IMR-90 (cell line): ENCODE data around the gene LHPP. TPM values are rescaled to one million over a fixed set of nuclear protein-coding genes. Genes with fewer than 3 reads are reported as not detected.

Experiments
- ATAC-seq: fragments of 200-7000 bp; cut with Tn5 transposase; 2 replicates; pipeline ENCODE4 v1.9.1; 2020; ENCODE audit warnings: low read depth, mild to moderate bottlenecking, moderate library complexity
- BruUV-seq: library from RNA; stranded (reverse); fragments of 400-500 nt; replicated peaks from 2 replicates; lab custom pipeline; 2021; lab: Mats Ljungman, UMichigan
- CTCF ChIA-PET: fragments of 300-600 bp; formaldehyde crosslinking; extraction: SDS; loops from one replicate; lab custom pipeline; 2021; ENCODE audit warnings: antibody characterized with exemption; lab: Yijun Ruan, JAX
- POLR2A ChIA-PET: fragments of 300-600 bp; sonication (Branson Sonifier 250); formaldehyde crosslinking; loops from one replicate; lab custom pipeline; 2022; ENCODE audit warnings: antibody characterized with exemption; ENCODE audit not compliant: unreplicated experiment; lab: Charles Lee
- DNase-seq: peaks from one replicate; pipeline ENCODE4 v3.0.0; 2013
- H2AFZ ChIP-seq: replicated peaks from 2 replicates; pipeline ENCODE3; 2013; ENCODE audit warnings: low read length, mild to moderate bottlenecking; ENCODE audit not compliant: poor library complexity
- H2AK5ac ChIP-seq: 2 replicates; pipeline ENCODE4 v1.6.1; 2013; ENCODE audit warnings: low read depth, low read length, inconsistent platforms
- H2AK9ac ChIP-seq: replicated peaks from 2 replicates; pipeline ENCODE3; 2013; ENCODE audit warnings: mild to moderate bottlenecking, low read depth, low read length, moderate library complexity; ENCODE audit not compliant: poor library complexity
- H2BK120ac ChIP-seq: 2 replicates; pipeline ENCODE4 v1.6.1; 2013; ENCODE audit warnings: low read depth, low read length, inconsistent platforms
- H2BK15ac ChIP-seq: 3 replicates; pipeline ENCODE4 v1.6.1; 2013; ENCODE audit warnings: low read depth, low read length, inconsistent platforms
- H2BK20ac ChIP-seq: 2 replicates; pipeline ENCODE4 v1.6.1; 2013; ENCODE audit warnings: low read depth, mild to moderate bottlenecking, inconsistent platforms, low read length, moderate library complexity
- H2BK5ac ChIP-seq: 2 replicates; pipeline ENCODE4 v1.6.1; 2013; ENCODE audit warnings: mild to moderate bottlenecking, low read depth, low read length, inconsistent platforms; ENCODE audit not compliant: poor library complexity, severe bottlenecking
- H3K14ac ChIP-seq: replicated peaks from 2 replicates; pipeline ENCODE4 v1.6.1; 2013; ENCODE audit warnings: low read depth, low read length, inconsistent platforms
- H3K18ac ChIP-seq: 2 replicates; pipeline ENCODE4 v1.6.1; 2013; ENCODE audit warnings: low read depth, low read length, control low read depth
- H3K23ac ChIP-seq: 2 replicates; pipeline ENCODE4 v1.6.1; 2013; ENCODE audit warnings: low read depth, low read length, inconsistent platforms
- H3K27ac ChIP-seq: 2 replicates; pipeline ENCODE4 v1.5.1; 2013; ENCODE audit warnings: mild to moderate bottlenecking, control low read depth, low read length; ENCODE audit not compliant: insufficient read depth
- H3K27me3 ChIP-seq: 2 replicates; pipeline ENCODE4 v1.6.1; 2013; ENCODE audit warnings: low read length; ENCODE audit not compliant: control insufficient read depth, insufficient read depth
- H3K36me3 ChIP-seq: 2 replicates; pipeline ENCODE4 v1.6.1; 2013; ENCODE audit warnings: low read length, mixed read lengths; ENCODE audit not compliant: control insufficient read depth, insufficient read depth
- H3K4ac ChIP-seq: 2 replicates; pipeline ENCODE4 v1.6.1; 2013; ENCODE audit warnings: low read depth, low read length, inconsistent platforms
- H3K4me1 ChIP-seq: 2 replicates; pipeline ENCODE4 v1.6.1; 2013; ENCODE audit warnings: low read length, mixed read lengths; ENCODE audit not compliant: control insufficient read depth, insufficient read depth
- H3K4me2 ChIP-seq: 2 replicates; pipeline ENCODE4 v1.6.1; 2013; ENCODE audit warnings: low read depth, mild to moderate bottlenecking, control low read depth, low read length, moderate library complexity
- H3K4me3 ChIP-seq: 2 replicates; pipeline ENCODE4 v1.5.1; 2013; ENCODE audit warnings: low read depth, mild to moderate bottlenecking, control low read depth, low read length, moderate library complexity; ENCODE audit not compliant: insufficient read depth
- H3K56ac ChIP-seq: 2 replicates; pipeline ENCODE4 v1.6.1; 2013; ENCODE audit warnings: low read length, inconsistent platforms; ENCODE audit not compliant: insufficient read depth; ENCODE audit errors: extremely low read depth
- H3K79me1 ChIP-seq, 2 experiments: 2 replicates each; pipeline ENCODE4 v1.6.1; 2013; ENCODE audit warnings: low read length in 2 of 2, inconsistent platforms in 1 of 2, low read depth in 1 of 2
- H3K9ac ChIP-seq: 2 replicates; pipeline ENCODE4 v1.6.1; 2013; ENCODE audit warnings: low read depth, low read length, control low read depth
- H3K9me1 ChIP-seq: 2 replicates; pipeline ENCODE4 v1.6.1; 2013; ENCODE audit warnings: low read length, inconsistent platforms; ENCODE audit not compliant: insufficient read depth
- H3K9me3 ChIP-seq: 2 replicates; pipeline ENCODE4 v1.6.1; 2013; ENCODE audit warnings: low read length; ENCODE audit not compliant: control insufficient read depth, insufficient read depth
- H4K20me1 ChIP-seq: 2 replicates; pipeline ENCODE4 v1.6.1; 2013; ENCODE audit warnings: low read length, inconsistent platforms; ENCODE audit not compliant: insufficient read depth
- H4K5ac ChIP-seq: 2 replicates; pipeline ENCODE4 v1.6.1; 2013; ENCODE audit warnings: mild to moderate bottlenecking, low read depth, low read length, control low read depth
- H4K8ac ChIP-seq, 2 experiments: 2 replicates each; pipeline ENCODE4 v1.6.1; 2013; ENCODE audit warnings: low read depth in 2 of 2, low read length in 2 of 2, control low read depth in 1 of 2, inconsistent platforms in 1 of 2
- H4K91ac ChIP-seq: 2 replicates; pipeline ENCODE4 v1.6.1; 2013; ENCODE audit warnings: low read depth, low read length, inconsistent platforms; ENCODE audit not compliant: insufficient read depth
- WGBS, 2 experiments: methylation state at CpG; one replicate each; pipeline versions ENCODE4 v1.1.5 to v1.1.7; 2013; ENCODE audit warnings: missing lambda C conversion rate in 2 of 2; ENCODE audit not compliant: insufficient read length in 1 of 2; ENCODE audit errors: extremely low coverage in 2 of 2; 5-methylcytosine and 5-hydroxymethylcytosine counted together
- dilution Hi-C: fragments of 300-500 bp; cut with HindIII; formaldehyde crosslinking; loops from one replicate; pipeline ENCODE4 v1.14.3; 2018; ENCODE audit warnings: low sequenced_read_pairs; ENCODE audit not compliant: unreplicated experiment
- in situ Hi-C: fragments of 300-500 bp; cut with MboI; formaldehyde crosslinking; loops from 3 replicates; pipeline ENCODE4 v1.14.3; 2019; ENCODE audit warnings: low sequenced_read_pairs, inconsistent platforms, mixed read lengths
- intact Hi-C: fragments of 100-400 bp; cut with micrococcal nuclease; formaldehyde crosslinking; loops from 2 replicates; pipeline ENCODE4 v1.10.0; 2022
- polyA plus RNA-seq, 3 experiments: library from polyadenylated mRNA; depleted of rRNA; stranded (reverse); fragments of >200 nt; gene quantifications; 2 replicates each; pipeline ENCODE4 v1.2.3, GENCODE V29; 2012; ENCODE audit warnings: low replicate concordance in 1 of 3
- total RNA-seq: library from RNA; depleted of rRNA; stranded (reverse); fragments of >200 nt; gene quantifications from 2 replicates; pipeline ENCODE4 v1.2.3, GENCODE V29; 2012
- TF ChIP-seq, protein P1 (sequence below): fragments of 150-350 bp; IDR thresholded peaks from 2 replicates; pipeline ENCODE4 v1.6.1; 2016; ENCODE audit warnings: low read depth, mild to moderate bottlenecking, low read length, moderate library complexity, borderline replicate concordance

Gene LHPP
- total and polyA plus RNA-seq, 2 of the 4 experiments (the other 2 are of a cell fraction): 2.7 to 8.3 TPM

DNA sequence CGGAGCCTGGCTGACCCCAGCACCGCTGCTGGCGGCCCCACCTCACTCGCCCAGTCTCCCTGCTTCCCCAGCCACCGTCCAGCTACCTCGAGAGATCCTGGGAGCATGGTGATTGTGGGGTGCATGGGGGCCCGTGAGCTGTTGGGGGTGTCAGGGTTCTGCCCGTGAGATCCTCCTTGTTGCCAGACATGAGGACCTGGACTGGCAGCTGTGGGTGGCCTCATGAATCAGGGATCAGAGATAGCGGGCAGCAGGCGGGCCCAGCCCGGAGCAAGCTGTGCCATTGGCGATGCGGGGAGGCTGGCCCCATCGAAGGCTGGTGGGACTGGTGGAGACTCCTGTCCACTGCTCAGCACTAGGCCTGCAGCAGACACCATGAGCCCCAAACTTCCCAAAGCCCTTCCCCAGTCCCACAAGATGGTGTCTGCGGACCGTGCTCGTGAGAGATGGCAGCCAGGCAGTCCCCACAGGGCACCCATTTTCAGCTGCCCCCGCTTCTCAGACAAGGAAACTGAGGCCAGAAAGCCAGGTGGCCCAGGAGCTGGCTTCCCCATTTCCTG is 75.6 kb downstream of the LHPP start:
- no peak overlapping the region for H3K4me2 ChIP-seq
- H4K91ac ChIP-seq: no peak overlapping the region
- H2AK5ac ChIP-seq: no peak overlapping the region
- no peak overlapping the region for H2BK20ac ChIP-seq
- no peak overlapping the region for H3K14ac ChIP-seq
- H3K36me3 ChIP-seq: no peaks in the 10 kb centered on the region
- H3K9me3 ChIP-seq: no peaks in the 10 kb centered on the region
- H3K4ac ChIP-seq: no peak overlapping the region
- H4K5ac ChIP-seq: no peak overlapping the region
- WGBS, 2 experiments: 87% methylated on average over 6 of the region's 18 CpGs; no CpG with 5 or more reads in 1 of the 2 experiments
- H3K9me1 ChIP-seq: no peaks in the 10 kb centered on the region
- H2BK5ac ChIP-seq: no peak overlapping the region
- no peaks in the 10 kb centered on the region for H3K79me1 ChIP-seq
- intact Hi-C loops: loop anchor here (10.0 kb wide), 1 partner anchor 448 kb away; no protein-coding TSS in a partner anchor
- peak overlapping the region; percentile 58 for H2AFZ ChIP-seq
- in situ Hi-C loops: loop anchor here (5.0 to 25.0 kb wide), 2 partner anchors 205 to 450 kb away; partner anchors contain the start of gene FAM53B
- H3K9ac ChIP-seq: no peak overlapping the region
- no peak overlapping the region for H2BK15ac ChIP-seq
- no TSS peak for BruUV-seq
- H4K20me1 ChIP-seq: no peaks in the 10 kb centered on the region
- dilution Hi-C loops: no loop called here
- no peak overlapping the region for H2AK9ac ChIP-seq
- ChIA-PET CTCF (interaction anchor here (0.6 to 1.2 kb wide), 2 partner anchors 204 to 313 kb away, joined by 3 read pairs; no protein-coding TSS in a partner anchor), POLR2A (no interaction called here)
- no peak overlapping the region for H3K23ac ChIP-seq
- no peak overlapping the region for H3K27ac ChIP-seq
- H3K56ac ChIP-seq: no peak overlapping the region
- no peak overlapping the region for H3K4me3 ChIP-seq
- H3K4me1 ChIP-seq: no peaks in the 10 kb centered on the region
- H2BK120ac ChIP-seq: no peak overlapping the region
- H3K18ac ChIP-seq: no peak overlapping the region
- no peaks in the 10 kb centered on the region; the same call in 1 of the 2 replicates for H3K27me3 ChIP-seq
- TF ChIP-seq, protein P1, sequence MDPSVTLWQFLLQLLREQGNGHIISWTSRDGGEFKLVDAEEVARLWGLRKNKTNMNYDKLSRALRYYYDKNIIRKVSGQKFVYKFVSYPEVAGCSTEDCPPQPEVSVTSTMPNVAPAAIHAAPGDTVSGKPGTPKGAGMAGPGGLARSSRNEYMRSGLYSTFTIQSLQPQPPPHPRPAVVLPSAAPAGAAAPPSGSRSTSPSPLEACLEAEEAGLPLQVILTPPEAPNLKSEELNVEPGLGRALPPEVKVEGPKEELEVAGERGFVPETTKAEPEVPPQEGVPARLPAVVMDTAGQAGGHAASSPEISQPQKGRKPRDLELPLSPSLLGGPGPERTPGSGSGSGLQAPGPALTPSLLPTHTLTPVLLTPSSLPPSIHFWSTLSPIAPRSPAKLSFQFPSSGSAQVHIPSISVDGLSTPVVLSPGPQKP: no peak
- H4K8ac ChIP-seq: no peak overlapping the region
- no peak for DNase-seq
- no peak for ATAC-seq
